Prostate gland (tissue), 2 donors: ENCODE results near the gene EIF4A3.

ENCODE experiments used
- POLR2A ChIP-seq: fragments of 450-650 bp; IDR thresholded peaks from one replicate; pipeline ENCODE4 v1.6.1; 2016; ENCODE audit warnings: antibody characterized with exemption, mild to moderate bottlenecking
- POLR2AphosphoS5 ChIP-seq: sonication (generic); formaldehyde crosslinking; IDR thresholded peaks from one replicate; pipeline ENCODE4 v1.6.1; 2017; ENCODE audit warnings: antibody characterized with exemption
- TF ChIP-seq, protein P1 (sequence below), 4 experiments: fragments of 200-600 bp in 2 of 4; fragments of 450-650 bp in 2 of 4; sonication (generic) in 2 of 4; IDR thresholded peaks; 1 replicate in 3 of 4; 2 replicates in 1 of 4; pipeline ENCODE4 v1.5.1; 2016 to 2019; ENCODE audit warnings: antibody characterized with exemption in 4 of 4, mild to moderate bottlenecking in 2 of 4, moderate library complexity in 2 of 4

DNA sequence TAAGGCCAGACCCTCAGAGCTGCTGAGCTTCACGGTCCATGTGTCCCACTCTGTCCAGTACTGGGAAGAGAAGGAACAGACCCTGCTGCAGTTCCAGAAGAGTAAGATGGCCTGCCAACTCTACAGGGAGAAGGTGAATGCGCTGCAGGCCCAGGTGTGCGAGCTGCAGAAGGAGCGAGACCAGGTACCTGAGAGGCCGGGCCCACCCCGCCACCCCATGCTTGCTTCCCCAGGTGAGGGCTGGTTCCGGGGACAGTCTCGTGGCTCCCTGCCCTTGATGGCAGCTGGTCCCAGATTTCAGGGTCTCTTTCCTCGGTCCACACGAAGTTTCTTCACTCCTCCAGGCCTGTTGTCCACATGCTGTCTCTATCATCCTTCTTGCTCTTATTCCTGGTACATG lies 43.8 kb upstream of the EIF4A3 start:
- TF ChIP-seq, protein P1, sequence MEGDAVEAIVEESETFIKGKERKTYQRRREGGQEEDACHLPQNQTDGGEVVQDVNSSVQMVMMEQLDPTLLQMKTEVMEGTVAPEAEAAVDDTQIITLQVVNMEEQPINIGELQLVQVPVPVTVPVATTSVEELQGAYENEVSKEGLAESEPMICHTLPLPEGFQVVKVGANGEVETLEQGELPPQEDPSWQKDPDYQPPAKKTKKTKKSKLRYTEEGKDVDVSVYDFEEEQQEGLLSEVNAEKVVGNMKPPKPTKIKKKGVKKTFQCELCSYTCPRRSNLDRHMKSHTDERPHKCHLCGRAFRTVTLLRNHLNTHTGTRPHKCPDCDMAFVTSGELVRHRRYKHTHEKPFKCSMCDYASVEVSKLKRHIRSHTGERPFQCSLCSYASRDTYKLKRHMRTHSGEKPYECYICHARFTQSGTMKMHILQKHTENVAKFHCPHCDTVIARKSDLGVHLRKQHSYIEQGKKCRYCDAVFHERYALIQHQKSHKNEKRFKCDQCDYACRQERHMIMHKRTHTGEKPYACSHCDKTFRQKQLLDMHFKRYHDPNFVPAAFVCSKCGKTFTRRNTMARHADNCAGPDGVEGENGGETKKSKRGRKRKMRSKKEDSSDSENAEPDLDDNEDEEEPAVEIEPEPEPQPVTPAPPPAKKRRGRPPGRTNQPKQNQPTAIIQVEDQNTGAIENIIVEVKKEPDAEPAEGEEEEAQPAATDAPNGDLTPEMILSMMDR (IDR thresholded peaks at IDR 0.05): no peak
- no peak for TF ChIP-seq POLR2A
- no peak for TF ChIP-seq POLR2AphosphoS5
